Measurements from ENCODE around the gene TRO.

The TRO gene, protein sequence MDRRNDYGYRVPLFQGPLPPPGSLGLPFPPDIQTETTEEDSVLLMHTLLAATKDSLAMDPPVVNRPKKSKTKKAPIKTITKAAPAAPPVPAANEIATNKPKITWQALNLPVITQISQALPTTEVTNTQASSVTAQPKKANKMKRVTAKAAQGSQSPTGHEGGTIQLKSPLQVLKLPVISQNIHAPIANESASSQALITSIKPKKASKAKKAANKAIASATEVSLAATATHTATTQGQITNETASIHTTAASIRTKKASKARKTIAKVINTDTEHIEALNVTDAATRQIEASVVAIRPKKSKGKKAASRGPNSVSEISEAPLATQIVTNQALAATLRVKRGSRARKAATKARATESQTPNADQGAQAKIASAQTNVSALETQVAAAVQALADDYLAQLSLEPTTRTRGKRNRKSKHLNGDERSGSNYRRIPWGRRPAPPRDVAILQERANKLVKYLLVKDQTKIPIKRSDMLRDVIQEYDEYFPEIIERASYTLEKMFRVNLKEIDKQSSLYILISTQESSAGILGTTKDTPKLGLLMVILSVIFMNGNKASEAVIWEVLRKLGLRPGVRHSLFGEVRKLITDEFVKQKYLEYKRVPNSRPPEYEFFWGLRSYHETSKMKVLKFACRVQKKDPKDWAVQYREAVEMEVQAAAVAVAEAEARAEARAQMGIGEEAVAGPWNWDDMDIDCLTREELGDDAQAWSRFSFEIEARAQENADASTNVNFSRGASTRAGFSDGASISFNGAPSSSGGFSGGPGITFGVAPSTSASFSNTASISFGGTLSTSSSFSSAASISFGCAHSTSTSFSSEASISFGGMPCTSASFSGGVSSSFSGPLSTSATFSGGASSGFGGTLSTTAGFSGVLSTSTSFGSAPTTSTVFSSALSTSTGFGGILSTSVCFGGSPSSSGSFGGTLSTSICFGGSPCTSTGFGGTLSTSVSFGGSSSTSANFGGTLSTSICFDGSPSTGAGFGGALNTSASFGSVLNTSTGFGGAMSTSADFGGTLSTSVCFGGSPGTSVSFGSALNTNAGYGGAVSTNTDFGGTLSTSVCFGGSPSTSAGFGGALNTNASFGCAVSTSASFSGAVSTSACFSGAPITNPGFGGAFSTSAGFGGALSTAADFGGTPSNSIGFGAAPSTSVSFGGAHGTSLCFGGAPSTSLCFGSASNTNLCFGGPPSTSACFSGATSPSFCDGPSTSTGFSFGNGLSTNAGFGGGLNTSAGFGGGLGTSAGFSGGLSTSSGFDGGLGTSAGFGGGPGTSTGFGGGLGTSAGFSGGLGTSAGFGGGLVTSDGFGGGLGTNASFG (N-terminal part only)

DNA sequence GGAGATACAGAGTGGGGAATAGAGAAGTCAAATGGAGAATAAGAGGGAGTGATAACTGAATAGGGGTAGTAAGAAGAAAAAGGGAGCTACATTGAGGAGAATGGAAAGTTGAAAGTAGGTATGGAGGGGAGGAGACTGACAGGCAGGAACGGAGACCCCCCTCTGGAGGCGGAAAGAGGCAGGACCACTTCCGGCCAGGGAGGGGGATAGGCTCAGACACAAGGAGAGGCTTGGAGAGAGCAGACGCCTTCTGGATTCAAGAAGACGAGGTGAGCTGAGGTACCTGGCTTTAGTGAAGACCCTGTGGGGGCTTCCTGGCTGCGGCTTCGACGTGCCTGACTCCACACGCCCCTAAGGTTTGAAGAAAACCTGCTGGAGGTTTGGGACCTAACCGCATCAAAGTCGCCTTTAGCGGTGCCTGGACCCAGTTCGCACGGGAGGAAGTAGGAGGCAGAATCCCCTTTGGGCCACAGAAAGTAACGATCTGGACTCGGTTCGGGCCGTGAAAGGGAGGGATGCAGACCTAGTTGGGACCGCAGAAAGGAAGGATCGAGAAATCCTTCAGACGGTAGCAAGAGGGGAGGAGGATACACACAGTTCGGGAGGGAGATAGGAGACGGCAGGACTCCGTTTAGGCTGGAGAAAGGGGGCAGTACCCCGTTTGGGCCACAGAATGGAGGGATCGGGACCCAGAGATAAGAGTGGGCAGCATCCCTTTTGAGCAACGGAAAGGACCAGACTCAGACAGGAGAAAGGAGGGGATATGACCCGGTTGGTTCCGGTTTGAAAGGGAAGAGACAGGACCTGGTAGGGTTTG lies at the start of gene TRO:
Gene TRO, plus strand, starts transcription at position 215 of the 817 bp plus-strand sequence. CDS start 1,423 bp downstream, outside the sequence.
- no peak for DNase-seq (ENCODE audit: low spot score)

DNA sequence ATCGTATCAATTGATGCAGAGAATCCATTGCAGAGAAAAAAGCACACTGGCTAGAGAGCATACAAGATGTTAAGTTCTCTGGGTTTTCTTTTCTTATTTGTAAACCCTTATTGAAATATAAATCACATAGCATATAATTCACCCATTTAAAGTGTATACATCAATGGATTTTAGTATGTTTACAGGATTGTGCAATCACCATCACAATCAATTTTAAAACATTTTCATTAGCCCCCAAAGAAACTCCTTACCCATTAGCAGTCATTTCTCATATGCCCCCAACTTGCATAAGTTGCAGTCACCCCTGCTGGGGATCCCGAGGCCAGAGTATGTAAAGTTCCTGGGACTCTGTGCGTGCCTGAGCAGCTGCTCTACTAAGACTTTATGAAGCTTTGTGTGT lies 34.9 kb upstream of the TRO start:
- DNase-seq (ENCODE audit: low spot score) = no peak

DNA sequence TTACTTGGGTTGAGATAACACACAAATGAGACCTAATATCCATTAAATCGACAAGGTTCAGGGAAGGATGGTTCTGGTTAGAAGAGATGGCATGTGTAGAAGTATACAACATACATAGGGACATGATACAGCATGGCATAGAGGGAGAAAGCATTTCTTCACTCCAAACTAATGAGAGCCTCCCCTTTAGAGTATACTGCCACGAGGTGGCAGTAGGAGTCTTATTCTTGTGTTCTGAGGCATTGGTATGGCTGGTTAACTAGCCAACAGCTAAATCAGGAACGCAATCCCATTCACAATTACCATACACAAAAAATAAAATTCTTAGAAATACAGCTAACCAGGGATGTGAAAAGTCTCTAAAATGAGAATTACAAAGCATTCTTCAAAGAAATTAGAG lies 29.1 kb upstream of the TRO start:
- no peak for DNase-seq (ENCODE audit: low spot score)

DNA sequence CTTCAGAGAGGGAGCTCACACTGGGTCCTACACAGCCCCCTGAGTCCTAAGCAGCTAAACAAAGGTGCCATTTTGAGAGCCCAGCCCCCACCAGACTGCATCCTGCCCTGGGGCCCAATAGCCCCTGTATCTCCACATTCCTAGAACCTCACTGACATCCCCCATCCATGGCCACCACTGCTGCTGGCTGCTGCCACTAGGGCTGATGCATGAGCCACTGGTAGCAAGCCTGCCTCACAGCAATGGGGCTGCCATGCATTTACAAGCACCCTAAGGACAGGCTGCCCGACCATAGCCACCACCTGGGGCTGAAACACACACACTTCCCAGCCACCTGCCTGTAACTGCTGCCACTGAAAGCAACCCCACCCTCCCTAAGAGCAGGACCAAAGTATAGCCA lies 26.5 kb upstream of the TRO start:
- DNase-seq (ENCODE audit: low spot score) = no peak

GRCh38 chrX:54909941-54910340 lies 10.7 kb upstream of the TRO start:
- no peak for DNase-seq (ENCODE audit: low spot score)

GRCh38 chrX:54921427-54922021 lies 900 bp downstream of the TRO start:
- DNase-seq (ENCODE audit: low spot score) = no peak

- DNase-seq (ENCODE audit: low spot score) = no peak
These were observed 1.9 kb downstream of the TRO start for GRCh38 chrX:54922547-54922946.

- DNase-seq (ENCODE audit: low spot score) = no peak
These were observed 2.8 kb downstream of the TRO start for GRCh38 chrX:54923376-54923775.

GRCh38 chrX:54926978-54927377 lies 6.4 kb downstream of the TRO start:
- DNase-seq (ENCODE audit: low spot score) = no peak

- no peak for DNase-seq (ENCODE audit: low spot score)
These were observed 8.3 kb downstream of the TRO start for GRCh38 chrX:54928876-54929275.

- no peak for DNase-seq (ENCODE audit: low spot score)
These were observed 9.8 kb downstream of the TRO start for GRCh38 chrX:54930291-54931049.

- DNase-seq (ENCODE audit: low spot score) = no peak
These were observed 10.5 kb downstream of the TRO start for GRCh38 chrX:54931107-54931506.

- no peak for DNase-seq (ENCODE audit: low spot score)
These were observed 12.7 kb downstream of the TRO start for GRCh38 chrX:54933150-54933826.

DNA sequence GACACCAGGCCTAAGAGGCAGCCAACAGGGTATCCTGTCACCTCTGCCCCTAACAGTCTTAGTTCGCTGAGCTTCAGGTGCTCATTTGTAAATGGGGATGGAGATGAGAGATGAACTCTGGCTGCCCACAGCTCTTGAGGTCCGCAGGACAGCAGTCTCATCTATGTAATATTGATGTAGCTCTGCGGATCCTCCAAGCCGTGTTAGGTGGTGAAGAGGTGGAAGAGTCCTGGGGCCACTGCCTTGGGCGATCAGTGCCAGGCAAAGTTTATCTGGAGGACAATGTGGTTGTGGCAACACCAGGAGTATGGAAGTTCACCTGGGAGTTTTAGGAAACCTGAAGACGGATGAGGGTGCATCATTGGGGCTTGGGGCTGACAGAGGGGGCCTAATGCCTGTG lies 13.4 kb downstream of the TRO start:
- DNase-seq (ENCODE audit: low spot score) = no peak

DNA sequence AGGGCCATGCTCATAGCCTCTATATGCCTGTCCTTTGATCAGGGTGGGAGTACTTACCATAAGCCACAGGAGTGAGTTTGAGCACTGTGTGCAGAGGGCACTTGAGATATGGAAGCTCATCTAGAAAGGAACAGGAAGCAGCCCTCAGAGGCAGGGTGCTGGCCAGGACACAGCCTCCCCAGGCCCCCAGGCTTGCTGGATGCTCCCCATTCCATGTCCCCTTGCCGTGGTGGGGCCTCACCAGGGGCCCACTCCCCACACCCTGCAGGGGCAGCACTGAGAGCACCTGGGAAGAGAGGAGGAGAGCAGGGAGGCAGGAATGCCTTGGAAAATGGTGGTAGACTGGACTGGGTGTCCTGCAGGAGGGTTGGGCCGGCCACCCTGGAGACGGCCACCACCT lies 14.3 kb downstream of the TRO start:
- DNase-seq (ENCODE audit: low spot score) = no peak

GRCh38 chrX:54935306-54935705 lies 14.7 kb downstream of the TRO start:
- DNase-seq (ENCODE audit: low spot score) = no peak

DNA sequence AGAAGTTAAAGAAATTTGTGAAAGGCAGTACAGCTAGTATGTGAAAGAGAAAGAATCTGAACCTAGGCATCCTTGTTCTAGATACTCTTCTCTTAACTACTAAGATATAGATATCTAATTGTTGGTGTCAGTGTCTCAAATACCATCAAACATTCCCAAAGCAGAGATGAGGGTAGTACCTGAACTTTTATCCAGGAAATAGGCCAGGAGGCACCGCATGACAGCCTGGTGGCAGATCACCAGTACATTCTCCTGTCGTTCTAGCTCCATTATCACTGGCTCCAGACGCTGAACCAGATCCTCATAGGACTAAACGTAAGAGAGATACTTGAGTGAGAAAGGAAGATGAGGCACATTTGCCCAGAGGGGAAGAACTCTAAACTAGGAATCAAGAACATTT lies 16.8 kb downstream of the TRO start:
- no peak for DNase-seq (ENCODE audit: low spot score)

DNA sequence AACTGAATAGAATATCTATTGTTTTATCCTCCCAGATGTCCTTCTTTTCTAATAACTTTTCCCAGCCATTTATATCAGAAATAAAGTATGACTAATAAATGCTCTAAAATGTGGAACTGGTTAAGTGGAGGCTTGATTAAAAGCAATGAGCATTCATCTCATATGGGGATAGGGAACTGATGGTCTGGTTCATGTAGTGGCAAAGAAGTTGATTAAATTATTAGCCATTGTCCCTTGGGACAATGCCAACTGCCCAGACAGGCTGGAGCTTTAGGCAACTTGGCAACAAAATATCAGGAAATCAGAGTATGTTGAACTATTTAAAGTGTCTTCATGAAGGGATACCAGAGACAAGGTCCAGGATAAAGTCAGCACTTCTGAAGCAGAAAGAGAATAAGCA lies 24.2 kb downstream of the TRO start:
- DNase-seq (ENCODE audit: low spot score) = no peak

GRCh38 chrX:54945224-54945623 lies 24.6 kb downstream of the TRO start:
- no peak for DNase-seq (ENCODE audit: low spot score)

All from HuH-7.5 (cell line).